Measurements from ENCODE around the gene SLC25A13.
"Not testable (repeated sequence)": the region's sequence is repeated elsewhere in the genome, so short reads cannot be mapped to it uniquely, and the experiment has no call there.

Gene SLC25A13

GRCh38 chr7:96299496-96299895 lies 22.4 kb downstream of the SLC25A13 start:
- DNase-seq (ENCODE audit: low read depth in 2 of 2), result no peak

- no peak for DNase-seq (ENCODE audit: low read depth in 2 of 2)
Observed at GRCh38 chr7:96297876-96298275, 24.0 kb downstream of the SLC25A13 start.

DNA sequence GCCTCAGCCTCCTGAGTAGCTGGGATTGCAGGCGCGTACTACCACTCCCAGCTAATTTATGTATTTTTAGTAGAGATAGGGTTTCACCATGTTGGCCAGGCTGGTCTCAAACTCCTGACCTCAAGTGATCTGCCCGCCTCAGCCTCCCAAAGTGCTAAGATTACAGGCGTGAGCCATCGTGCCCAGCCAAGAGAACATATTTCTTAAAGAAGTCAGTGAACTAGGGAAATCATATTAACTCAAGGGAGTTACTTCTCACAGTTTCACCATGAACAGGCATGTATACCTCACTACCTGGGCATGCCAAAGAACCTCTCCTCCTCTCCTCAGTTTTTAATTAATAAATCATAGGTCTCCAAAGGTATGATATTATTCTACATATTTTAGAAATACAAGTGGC lies 24.5 kb downstream of the SLC25A13 start:
- DNase-seq (ENCODE audit: low read depth in 2 of 2), result not testable (repeated sequence)

DNA sequence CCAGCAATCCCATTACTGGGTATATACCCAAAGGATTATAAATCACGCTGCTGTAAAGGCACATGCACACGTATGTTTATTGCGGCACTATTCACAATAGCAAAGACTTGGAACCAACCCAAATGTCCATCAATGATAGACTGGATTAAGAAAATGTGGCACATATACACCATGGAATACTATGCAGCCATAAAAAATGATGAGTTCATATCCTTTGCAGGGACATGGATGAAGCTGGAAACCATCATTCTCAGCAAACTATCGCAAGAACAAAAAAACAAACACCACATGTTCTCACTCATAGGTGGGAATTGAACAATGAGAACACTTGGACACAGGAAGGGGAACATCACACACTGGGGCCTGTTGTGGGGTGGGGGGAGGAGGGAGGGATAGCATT lies 28.0 kb downstream of the SLC25A13 start:
- DNase-seq (ENCODE audit: low read depth in 2 of 2), result not testable (repeated sequence)

DNA sequence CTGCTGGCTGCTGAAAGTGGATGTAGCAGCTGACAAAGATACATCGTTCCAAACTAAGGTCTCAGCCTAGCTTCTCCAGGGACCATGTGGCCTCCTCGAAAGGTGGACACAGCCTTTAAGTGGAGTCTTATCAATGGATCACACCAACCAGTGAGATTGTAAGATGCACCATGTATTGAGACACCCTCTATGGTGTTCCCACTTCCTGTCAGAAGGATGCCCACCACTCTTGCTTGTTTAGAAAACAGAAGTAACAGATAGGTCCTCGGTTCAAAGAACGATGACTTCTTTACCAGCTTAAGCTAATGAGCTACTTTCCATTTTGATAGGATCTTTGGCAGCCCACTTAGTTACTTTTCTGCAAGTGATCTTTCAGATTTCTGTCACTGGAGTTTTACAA lies 34.3 kb downstream of the SLC25A13 start:
- no peak for DNase-seq (ENCODE audit: low read depth in 2 of 2)

DNA sequence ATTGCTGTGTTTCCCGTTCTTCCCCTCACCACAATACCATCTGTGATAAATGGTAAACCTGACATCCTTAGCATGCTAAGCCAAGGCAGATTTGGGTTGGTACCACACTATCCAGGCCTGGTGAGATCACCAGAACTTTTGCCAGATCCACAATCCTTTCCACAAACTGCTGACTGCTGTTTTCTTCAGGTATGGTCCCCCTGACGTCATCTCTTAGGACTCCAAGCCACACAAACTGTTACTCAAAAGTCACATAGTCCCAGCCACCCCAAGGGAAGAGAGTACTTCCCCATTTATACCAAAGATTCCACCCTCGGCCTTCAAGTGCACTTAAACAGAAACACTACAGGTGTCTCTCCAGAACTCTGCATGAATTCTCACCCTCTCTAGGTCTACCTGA lies 34.8 kb downstream of the SLC25A13 start:
- no peak for DNase-seq (ENCODE audit: low read depth in 2 of 2)

DNA sequence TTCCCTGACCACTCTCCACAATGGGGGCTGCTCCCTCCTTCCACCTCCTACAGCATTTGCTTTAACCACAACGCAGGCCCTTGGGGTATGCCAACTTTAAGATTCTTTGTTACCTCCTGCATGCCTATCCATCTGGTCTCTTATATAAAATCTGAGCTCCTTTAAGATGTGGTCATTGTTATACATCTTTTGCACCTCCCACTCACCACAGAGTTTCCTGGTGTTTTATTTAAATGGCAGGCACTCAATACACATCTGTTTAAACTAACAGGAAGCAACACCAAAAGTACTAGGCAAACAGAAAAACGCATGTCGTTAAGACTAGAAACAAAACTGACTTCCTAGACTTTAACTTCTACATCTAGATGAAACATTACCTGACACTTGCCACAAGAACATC lies 36.3 kb downstream of the SLC25A13 start:
- no peak for DNase-seq (ENCODE audit: low read depth in 2 of 2)

DNA sequence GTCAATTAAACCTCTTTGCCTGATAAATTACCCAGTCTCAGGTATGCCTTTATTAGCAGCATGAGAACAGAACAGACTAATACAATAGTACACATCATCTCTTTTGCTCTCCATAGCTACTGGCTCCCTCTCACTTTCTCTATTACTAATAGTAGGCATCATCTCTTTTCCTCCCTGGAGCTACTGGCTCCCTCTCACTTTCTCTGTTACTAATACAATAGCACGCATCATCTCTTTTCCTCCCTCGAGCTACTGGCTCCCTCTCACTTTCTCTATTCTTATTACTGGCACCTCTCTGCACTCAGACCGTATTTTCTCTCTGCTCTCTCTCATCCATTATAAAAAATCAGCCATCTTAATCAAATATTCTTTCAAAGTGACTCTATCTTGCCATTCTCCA lies 37.1 kb downstream of the SLC25A13 start:
- no peak for DNase-seq (ENCODE audit: low read depth in 2 of 2)

- no peak for DNase-seq (ENCODE audit: low read depth in 2 of 2)
Observed at GRCh38 chr7:96284240-96284639, 37.7 kb downstream of the SLC25A13 start.

GRCh38 chr7:96282835-96283234 lies 39.1 kb downstream of the SLC25A13 start:
- DNase-seq (ENCODE audit: low read depth in 2 of 2), result no peak

GRCh38 chr7:96277921-96278320 lies 44.0 kb downstream of the SLC25A13 start:
- DNase-seq (ENCODE audit: low read depth in 2 of 2), result no peak

- no peak for DNase-seq (ENCODE audit: low read depth in 2 of 2)
Observed at GRCh38 chr7:96276019-96276418, 45.9 kb downstream of the SLC25A13 start.

- DNase-seq (ENCODE audit: low read depth in 2 of 2), result no peak
Observed at GRCh38 chr7:96273716-96274115, 48.2 kb downstream of the SLC25A13 start.

DNA sequence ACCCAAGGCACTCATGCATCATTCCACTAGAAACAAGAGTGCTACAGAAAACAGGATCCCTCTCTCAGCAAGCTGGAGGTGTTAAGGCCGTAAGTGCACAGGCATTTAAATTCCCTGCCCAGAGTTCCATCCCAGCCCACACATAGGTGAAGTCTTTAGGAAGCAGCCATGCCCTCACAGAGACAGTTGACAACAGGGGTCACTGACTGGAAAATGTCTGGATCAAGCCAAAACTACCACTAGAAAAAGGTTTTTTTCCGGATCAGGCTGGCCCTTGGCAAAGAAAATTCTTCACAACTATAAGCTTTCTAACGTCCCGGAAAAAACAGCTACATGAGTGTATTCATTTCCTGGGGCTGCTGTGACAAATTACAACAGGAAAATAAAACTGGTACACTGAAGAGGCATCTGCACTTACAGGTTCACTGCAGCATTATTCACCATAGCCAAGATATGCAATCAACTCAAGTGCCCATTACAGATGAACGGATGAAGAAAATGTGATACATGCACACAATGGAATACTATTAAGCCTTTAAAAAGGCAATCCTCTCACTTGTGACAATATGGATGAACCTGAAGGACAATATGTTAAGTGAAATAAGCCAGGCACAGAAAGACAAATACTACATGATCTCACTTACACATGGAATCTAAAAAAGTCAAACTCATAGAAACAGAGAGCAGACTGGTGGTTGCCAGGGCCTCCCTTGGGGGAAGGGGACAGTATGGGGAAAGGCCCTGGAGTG lies 52.5 kb downstream of the SLC25A13 start:
- no peak for DNase-seq (ENCODE audit: low read depth in 2 of 2)

- DNase-seq (ENCODE audit: low read depth in 2 of 2), result no peak
Observed at GRCh38 chr7:96266580-96266979, 55.3 kb downstream of the SLC25A13 start.

DNA sequence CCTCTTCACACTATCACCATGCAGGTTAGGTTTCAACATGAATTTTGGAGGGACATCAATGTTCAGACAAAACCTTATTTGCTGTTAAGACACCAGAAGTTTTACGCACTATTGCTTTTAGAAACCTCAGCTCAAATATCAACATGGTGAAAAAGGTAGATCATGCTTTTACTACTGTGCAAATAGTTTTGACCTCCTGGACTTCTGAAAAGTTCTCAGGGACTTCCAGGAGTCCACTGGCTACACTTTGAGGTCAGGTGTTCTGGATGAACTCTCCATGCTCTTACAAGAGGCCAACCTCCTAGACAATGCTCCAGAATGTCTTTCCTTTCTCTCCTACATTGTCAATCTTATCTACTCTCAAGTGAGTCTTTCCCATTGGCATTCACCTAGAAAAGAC lies 55.9 kb downstream of the SLC25A13 start:
- no peak for DNase-seq (ENCODE audit: low read depth in 2 of 2)

- DNase-seq (ENCODE audit: low read depth in 2 of 2), result no peak
Observed at GRCh38 chr7:96253964-96254363, 67.9 kb downstream of the SLC25A13 start.

DNA sequence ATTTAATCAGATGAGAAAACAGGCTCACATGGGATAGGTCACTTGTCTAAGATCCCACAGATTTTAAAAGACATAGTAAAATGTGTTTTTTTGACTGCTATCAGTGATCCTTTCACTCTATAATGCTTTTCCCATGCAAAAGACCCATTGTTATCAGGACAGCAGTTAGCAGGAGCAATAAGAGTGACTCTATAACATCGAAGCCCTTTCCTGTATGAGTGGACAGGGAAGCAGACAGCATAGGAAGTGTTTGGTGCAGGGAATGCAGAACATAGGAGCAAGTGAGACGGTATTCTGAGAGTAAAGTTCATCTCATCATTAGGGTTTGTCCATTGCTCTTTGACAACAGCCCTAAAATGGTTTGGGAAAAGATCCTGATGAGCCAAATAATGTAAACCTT lies 68.5 kb downstream of the SLC25A13 start:
- DNase-seq (ENCODE audit: low read depth in 2 of 2), result no peak

DNA sequence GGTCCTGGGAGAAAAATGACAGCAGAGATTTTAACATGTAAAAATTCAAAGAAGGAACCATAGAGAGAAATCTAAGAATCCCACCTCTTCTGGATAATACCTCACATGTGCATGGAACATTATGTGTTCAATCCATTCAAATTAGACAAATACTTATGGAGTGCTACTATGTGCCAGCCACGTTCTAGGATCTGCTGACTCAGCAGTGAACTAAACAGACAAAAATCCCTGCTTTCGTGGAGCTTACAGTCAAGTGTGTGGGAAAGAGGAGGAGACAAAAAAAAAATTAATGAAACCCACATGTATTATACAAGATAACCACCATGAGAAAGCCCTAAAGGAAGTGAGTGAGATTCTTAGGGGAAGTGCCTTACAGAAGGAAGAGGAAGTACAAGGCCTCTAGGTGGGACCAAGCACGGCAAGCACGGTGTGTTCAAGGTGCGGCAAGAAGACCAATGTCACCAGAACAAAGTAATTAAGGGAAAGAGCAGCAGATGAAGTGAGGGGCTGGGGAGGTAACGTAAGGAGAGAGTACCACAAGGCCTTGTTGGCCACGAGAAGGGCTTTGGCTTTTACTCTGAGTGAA lies 71.0 kb downstream of the SLC25A13 start:
- no peak for DNase-seq (ENCODE audit: low read depth in 2 of 2)

- DNase-seq (ENCODE audit: low read depth in 2 of 2), result no peak
Observed at GRCh38 chr7:96248405-96248804, 73.5 kb downstream of the SLC25A13 start.

DNA sequence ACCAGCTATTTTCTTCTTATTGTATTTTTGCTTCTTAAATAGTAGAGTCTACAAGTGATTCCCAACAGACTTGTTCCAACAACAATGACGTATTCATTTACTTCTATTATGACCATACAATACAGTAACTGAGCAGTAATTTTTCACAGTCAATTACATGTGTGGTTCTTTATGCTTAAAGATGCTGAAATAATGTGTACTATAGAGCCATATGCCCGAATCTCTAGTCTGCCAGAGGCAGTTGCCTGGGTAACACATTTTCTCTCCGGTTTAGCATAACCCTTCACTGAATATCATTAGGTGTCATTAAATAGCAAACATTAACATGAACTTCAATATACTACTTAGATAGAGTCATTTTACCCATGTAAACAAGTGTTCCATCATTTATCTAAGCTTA lies 75.0 kb downstream of the SLC25A13 start:
- no peak for DNase-seq (ENCODE audit: low read depth in 2 of 2)

- no peak for DNase-seq (ENCODE audit: low read depth in 2 of 2)
Observed at GRCh38 chr7:96244992-96245292, 77.0 kb downstream of the SLC25A13 start.

DNA sequence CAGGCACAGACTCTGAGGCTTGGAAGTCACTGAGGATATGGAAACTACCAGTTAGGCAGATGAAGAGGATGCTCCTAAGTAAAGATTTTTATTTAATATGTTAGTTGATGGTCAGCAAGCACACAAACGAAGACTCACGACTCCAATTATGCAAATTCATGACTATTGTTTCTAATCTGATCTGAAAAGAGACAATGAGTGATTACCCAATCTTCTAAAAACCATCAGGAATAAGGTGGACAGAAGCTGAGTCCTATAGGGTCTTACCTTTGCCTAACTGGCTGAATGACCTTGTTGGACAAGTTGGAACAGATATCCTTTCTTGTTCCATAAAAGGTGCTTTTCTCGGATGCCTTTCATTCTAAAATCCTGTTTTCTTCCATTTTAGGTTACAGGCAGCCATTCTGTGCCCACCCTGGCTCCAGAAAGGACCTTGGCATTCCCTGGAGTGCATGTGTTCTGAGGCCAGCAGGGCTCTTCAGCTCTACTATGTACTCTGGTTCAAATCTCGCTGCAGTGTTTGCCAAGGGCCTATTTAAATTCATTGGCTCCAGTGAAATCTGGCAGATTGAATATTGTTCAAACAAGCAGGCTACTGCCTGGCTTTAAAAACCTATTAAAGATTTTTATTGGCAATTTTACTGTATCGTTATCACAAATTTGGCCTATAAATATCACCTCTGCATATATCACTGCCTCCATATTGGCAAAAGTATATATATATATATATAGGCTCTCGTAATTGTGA lies 77.5 kb downstream of the SLC25A13 start:
- no peak for DNase-seq (ENCODE audit: low read depth in 2 of 2)
